Measurements from ENCODE around the gene ITGB8. TPM values are rescaled to one million over a fixed set of nuclear protein-coding genes. Genes with fewer than 3 reads are reported as not detected.
A peak's percentile ranks its signal among the peaks of the same experiment; 100 is the strongest.

ITGB8 gene
- total and polyA plus RNA-seq, 2 of the 4 experiments (the other 2 are of a cell fraction), result 2.6 to 10.2 TPM

GRCh38 chr7:20320786-20321185, 9.9 kb upstream of the ITGB8 start:
- CTCF ChIA-PET, result no interaction called here

More at GRCh38 chr7:20320786-20321185, 9.9 kb upstream of the ITGB8 start:
- peak overlapping the region; percentile 7; the same call in 1 of the 3 replicates for H2BK15ac ChIP-seq (ENCODE audit: low read depth, low read length)
- H3K56ac ChIP-seq (ENCODE audit: extremely low read depth, insufficient read depth, low read length), result no peak overlapping the region
- no peak overlapping the region for H3K9ac ChIP-seq (ENCODE audit: low read depth, low read length)
- H2BK120ac ChIP-seq (ENCODE audit: low read depth, low read length), result no peak overlapping the region; the same call in 1 of the 2 replicates
- H2BK5ac ChIP-seq (ENCODE audit: low read depth, low read length, poor library complexity, severe bottlenecking), result no peak overlapping the region
- H3K4ac ChIP-seq (ENCODE audit: low read depth, low read length), result 0 out of 2 replicates have a peak overlapping the region, but pooled peaks have one; percentile 33
- no peaks in the 10 kb centered on the region for H3K4me1 ChIP-seq (ENCODE audit: control insufficient read depth, insufficient read depth, low read length)
- WGBS, 2 experiments (ENCODE audit: extremely low coverage in 2 of 2, insufficient read length in 1 of 2), result no CpG with 5 or more reads among the region's 7 CpGs
- intact Hi-C loops (cut with micrococcal nuclease), result no loop called here
- H4K8ac ChIP-seq (ENCODE audit: low read depth in 2 of 2, low read length in 2 of 2), result no peak overlapping the region
- H4K20me1 ChIP-seq (ENCODE audit: insufficient read depth, low read length), result no peaks in the 10 kb centered on the region
- H4K91ac ChIP-seq (ENCODE audit: insufficient read depth, low read depth, low read length), result no peak overlapping the region
- no peak overlapping the region for H3K14ac ChIP-seq (replicated peaks; ENCODE audit: low read depth, low read length)
- H3K4me2 ChIP-seq (ENCODE audit: low read depth, low read length), result no peak overlapping the region
- 0 out of 2 replicates have a peak, but pooled peaks cover 2% of the 10 kb centered on the region for H3K9me1 ChIP-seq (ENCODE audit: insufficient read depth, low read length)
- no peak overlapping the region for H3K18ac ChIP-seq (ENCODE audit: low read depth, low read length)
- POLR2A ChIA-PET (ENCODE audit: unreplicated experiment), result interaction anchor here (0.6 kb wide), 1 partner anchor 36 kb away, joined by 3 read pairs; no protein-coding TSS in a partner anchor
- ATAC-seq (ENCODE audit: low read depth) (no peak), DNase-seq (no peak)
- no TSS peak for BruUV-seq (replicated peaks)
- no peak overlapping the region for H2AFZ ChIP-seq (replicated peaks; ENCODE audit: low read length, poor library complexity)
- no peak overlapping the region for H2AK5ac ChIP-seq (ENCODE audit: low read depth, low read length)
- H2AK9ac ChIP-seq (replicated peaks; ENCODE audit: low read depth, low read length, poor library complexity), result no peak overlapping the region
- H2BK20ac ChIP-seq (ENCODE audit: low read depth, low read length), result no peak overlapping the region
- H3K9me3 ChIP-seq (ENCODE audit: control insufficient read depth, insufficient read depth, low read length), result no peaks in the 10 kb centered on the region
- H3K79me1 ChIP-seq (ENCODE audit: low read depth in 1 of 2, low read length in 2 of 2), result no peaks in the 10 kb centered on the region
- dilution Hi-C loops (cut with HindIII; ENCODE audit: low sequenced_read_pairs, unreplicated experiment), result no loop called here
- no peaks in the 10 kb centered on the region for H3K36me3 ChIP-seq (ENCODE audit: control insufficient read depth, insufficient read depth, low read length)
- H3K27ac ChIP-seq (ENCODE audit: insufficient read depth, low read length), result no peak overlapping the region
- TF ChIP-seq BHLHE40 (IDR thresholded peaks at IDR 0.05; ENCODE audit: low read depth, low read length) (no peak), RFX5 (IDR thresholded peaks at IDR 0.05; ENCODE audit: low read depth, low read length) (no peak), FOS (IDR thresholded peaks at IDR 0.05; ENCODE audit: low read depth, low read length) (no peak), ELK1 (IDR thresholded peaks at IDR 0.05; ENCODE audit: borderline replicate concordance, low read depth, low read length) (no peak), MXI1 (IDR thresholded peaks at IDR 0.05; ENCODE audit: borderline replicate concordance, low read depth, low read length) (no peak), POLR2A (IDR thresholded peaks at IDR 0.05; ENCODE audit: low read depth, low read length) (no peak), CHD1 (IDR thresholded peaks at IDR 0.05; ENCODE audit: low read depth, low read length) (no peak), MAFK (IDR thresholded peaks at IDR 0.05; ENCODE audit: low read depth, low read length) (no peak), RAD21 (IDR thresholded peaks at IDR 0.05; ENCODE audit: low read length) (no peak), RCOR1 (IDR thresholded peaks at IDR 0.05; ENCODE audit: insufficient replicate concordance, low read length) (no peak), CEBPB (IDR thresholded peaks at IDR 0.05; ENCODE audit: low read depth, low read length) (no peak)
- TF ChIP-seq, protein P1, sequence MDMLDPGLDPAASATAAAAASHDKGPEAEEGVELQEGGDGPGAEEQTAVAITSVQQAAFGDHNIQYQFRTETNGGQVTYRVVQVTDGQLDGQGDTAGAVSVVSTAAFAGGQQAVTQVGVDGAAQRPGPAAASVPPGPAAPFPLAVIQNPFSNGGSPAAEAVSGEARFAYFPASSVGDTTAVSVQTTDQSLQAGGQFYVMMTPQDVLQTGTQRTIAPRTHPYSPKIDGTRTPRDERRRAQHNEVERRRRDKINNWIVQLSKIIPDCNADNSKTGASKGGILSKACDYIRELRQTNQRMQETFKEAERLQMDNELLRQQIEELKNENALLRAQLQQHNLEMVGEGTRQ (IDR thresholded peaks at IDR 0.05; ENCODE audit: low read depth, low read length), result no peak
- no peaks in the 10 kb centered on the region for H3K27me3 ChIP-seq (ENCODE audit: control insufficient read depth, insufficient read depth, low read length)
- no peak overlapping the region for H3K4me3 ChIP-seq (ENCODE audit: insufficient read depth, low read depth, low read length)
- in situ Hi-C loops (cut with MboI; ENCODE audit: low sequenced_read_pairs), result loop anchor here (25.0 kb wide), 1 partner anchor 558 kb away; the partner anchor contains the start of gene TMEM196
- H3K23ac ChIP-seq (ENCODE audit: low read depth, low read length), result no peak overlapping the region
- H4K5ac ChIP-seq (ENCODE audit: low read depth, low read length), result no peak overlapping the region

All from IMR-90 (cell line).